MM.1S (cell line): ENCODE data around the gene LMBR1.

Source experiments
- DNase-seq: peaks from one replicate; pipeline ENCODE4 v3.0.0-alpha.2; 2015
- H2AFZ ChIP-seq: fragments of 300-600 bp; sonication (generic); 2 replicates; pipeline ENCODE4 v1.6.0; 2016; ENCODE audit warnings: antibody characterized with exemption, low read length
- H3F3A ChIP-seq: fragments of 300-600 bp; sonication (generic); 2 replicates; pipeline ENCODE4 v1.6.1; 2016; ENCODE audit warnings: mild to moderate bottlenecking, antibody characterized with exemption, low read length, moderate library complexity, mixed read lengths; ENCODE audit not compliant: insufficient read depth
- H3K27ac ChIP-seq: fragments of 300-600 bp; sonication (generic); 2 replicates; pipeline ENCODE4 v1.5.1; 2016; ENCODE audit warnings: mild to moderate bottlenecking, low read length
- H3K27me3 ChIP-seq: fragments of 300-600 bp; sonication (generic); replicated peaks from 2 replicates; pipeline ENCODE4 v1.6.0; 2016; ENCODE audit warnings: low read length; ENCODE audit not compliant: insufficient read depth
- H3K36me3 ChIP-seq: fragments of 300-600 bp; sonication (generic); replicated peaks from 2 replicates; pipeline ENCODE4 v1.6.1; 2016; ENCODE audit warnings: mild to moderate bottlenecking, low read length, mixed read lengths; ENCODE audit not compliant: insufficient read depth
- H3K4me1 ChIP-seq: fragments of 300-600 bp; sonication (generic); 2 replicates; pipeline ENCODE4 v1.6.1; 2016; ENCODE audit warnings: low read length, mixed read lengths
- H3K4me2 ChIP-seq: fragments of 300-600 bp; sonication (generic); 2 replicates; pipeline ENCODE4 v1.6.0; 2016; ENCODE audit warnings: low read depth, low read length
- H3K4me3 ChIP-seq: fragments of 300-600 bp; sonication (generic); 2 replicates; pipeline ENCODE4 v1.5.1; 2016; ENCODE audit warnings: low read length, mixed read lengths
- H3K79me2 ChIP-seq: fragments of 300-600 bp; sonication (generic); 2 replicates; pipeline ENCODE4 v1.6.1; 2016; ENCODE audit warnings: mixed run types, low read length, mixed read lengths
- H3K9ac ChIP-seq: fragments of 300-600 bp; sonication (generic); 2 replicates; pipeline ENCODE4 v1.6.1; 2016; ENCODE audit warnings: low read length, mixed read lengths
- H3K9me2 ChIP-seq: fragments of 300-600 bp; sonication (generic); replicated peaks from 2 replicates; pipeline ENCODE4 v1.6.1; 2016; ENCODE audit warnings: mild to moderate bottlenecking, low read length, mixed read lengths; ENCODE audit not compliant: insufficient read depth
- H3K9me3 ChIP-seq: fragments of 300-600 bp; sonication (generic); replicated peaks from 2 replicates; pipeline ENCODE4 v1.6.1; 2016; ENCODE audit warnings: mild to moderate bottlenecking, low read length, mixed read lengths; ENCODE audit not compliant: insufficient read depth
- H4K20me1 ChIP-seq: fragments of 300-600 bp; sonication (generic); 2 replicates; pipeline ENCODE4 v1.6.1; 2016; ENCODE audit warnings: mild to moderate bottlenecking, low read length, moderate library complexity, mixed read lengths; ENCODE audit not compliant: insufficient read depth
- CTCF ChIP-seq: fragments of 300-600 bp; sonication (generic); IDR thresholded peaks from 2 replicates; pipeline ENCODE4 v1.5.1; 2016; ENCODE audit warnings: antibody characterized with exemption, low read length, mixed read lengths
- EZH2 ChIP-seq: fragments of 300-600 bp; sonication (generic); optimal IDR thresholded peaks from 2 replicates; pipeline ENCODE3; 2017; ENCODE audit warnings: low read depth, mild to moderate bottlenecking, antibody characterized with exemption, low read length, mixed read lengths
- EZH2phosphoT487 ChIP-seq: fragments of 300-600 bp; sonication (generic); IDR thresholded peaks from 2 replicates; pipeline ENCODE4 v1.6.1; 2018; ENCODE audit warnings: antibody characterized with exemption, low read length

Gene LMBR1

GRCh38 chr7:156665101-156665500 lies 227.9 kb downstream of the LMBR1 start:
- no peaks in the 10 kb centered on the region for H3K36me3 ChIP-seq
- H3K9me2 ChIP-seq = no peaks in the 10 kb centered on the region
- no peaks in the 10 kb centered on the region for H4K20me1 ChIP-seq
- DNase-seq = no peak
- H3F3A ChIP-seq = no peaks in the 10 kb centered on the region
- no peak overlapping the region for H3K4me3 ChIP-seq
- no peak overlapping the region for H2AFZ ChIP-seq
- no peak overlapping the region for H3K27ac ChIP-seq
- no peaks in the 10 kb centered on the region for H3K27me3 ChIP-seq
- no peaks in the 10 kb centered on the region for H3K79me2 ChIP-seq
- no peaks in the 10 kb centered on the region for H3K9me3 ChIP-seq
- H3K9ac ChIP-seq = no peak overlapping the region
- no peak for TF ChIP-seq EZH2phosphoT487
- no peak for TF ChIP-seq CTCF
- TF ChIP-seq EZH2 = no peak
- H3K4me1 ChIP-seq = no peaks in the 10 kb centered on the region
- no peak overlapping the region for H3K4me2 ChIP-seq

- Histone ChIP-seq H3K27me3 (no peaks in the 10 kb centered on the region), H2AFZ (no peak overlapping the region), H3K4me3 (no peak overlapping the region), H3K27ac (no peak overlapping the region), H3K4me1 (no peaks in the 10 kb centered on the region), H3K4me2 (no peak overlapping the region), H4K20me1 (no peaks in the 10 kb centered on the region), H3K9ac (no peak overlapping the region), H3K9me2 (no peaks in the 10 kb centered on the region), H3F3A (no peaks in the 10 kb centered on the region), H3K36me3 (no peaks in the 10 kb centered on the region), H3K9me3 (no peaks in the 10 kb centered on the region), H3K79me2 (no peaks in the 10 kb centered on the region)
- no peak for DNase-seq
- TF ChIP-seq EZH2phosphoT487 (no peak), CTCF (no peak), EZH2 (no peak)
Measured at GRCh38 chr7:156662277-156662676, 230.7 kb downstream of the LMBR1 start.

- Histone ChIP-seq H3K27me3 (no peaks in the 10 kb centered on the region), H3K4me2 (no peak overlapping the region), H2AFZ (no peak overlapping the region), H3K9ac (no peak overlapping the region), H3K9me3 (no peaks in the 10 kb centered on the region), H3K79me2 (no peaks in the 10 kb centered on the region), H3K9me2 (no peaks in the 10 kb centered on the region), H3K4me1 (no peaks in the 10 kb centered on the region), H3K36me3 (no peaks in the 10 kb centered on the region), H4K20me1 (no peaks in the 10 kb centered on the region), H3F3A (no peaks in the 10 kb centered on the region), H3K4me3 (no peak overlapping the region), H3K27ac (no peak overlapping the region)
- TF ChIP-seq CTCF (no peak), EZH2 (no peak), EZH2phosphoT487 (no peak)
- no peak for DNase-seq
Measured at GRCh38 chr7:156661637-156662036, 231.3 kb downstream of the LMBR1 start.
